Keratinocyte (primary cell): ENCODE measurements around the gene FAM83B. TPM values are rescaled to one million over a fixed set of nuclear protein-coding genes. Genes with fewer than 3 reads are reported as not detected.

Experiments
- DNase-seq: peaks from one replicate; pipeline ENCODE4 v3.0.0-alpha.2; 2011; ENCODE audit warnings: low read depth, missing footprints, low spot score
- FAIRE-seq: peaks from 2 replicates; lab custom pipeline; 2011; peaks lifted over from hg19 to GRCh38; lab: Jason Lieb, UNC
- H2AFZ ChIP-seq: 2 replicates; pipeline ENCODE4 v1.6.0; 2012; ENCODE audit warnings: low read length, control low read depth, inconsistent platforms; ENCODE audit not compliant: control insufficient read depth
- H3K27ac ChIP-seq: 2 replicates; pipeline ENCODE4 v1.5.1; 2011; ENCODE audit warnings: low read length; ENCODE audit not compliant: control insufficient read depth, insufficient read depth
- H3K27me3 ChIP-seq: 3 replicates; pipeline ENCODE4 v1.6.0; 2011; ENCODE audit warnings: low read length; ENCODE audit not compliant: control insufficient read depth, insufficient read depth; ENCODE audit errors: extremely low read depth
- H3K36me3 ChIP-seq, 2 experiments: 2 replicates in 1 of 2; 3 replicates in 1 of 2; pipeline ENCODE4 v1.5.1; 2011; ENCODE audit warnings: low read length in 2 of 2, mild to moderate bottlenecking in 1 of 2; ENCODE audit not compliant: control insufficient read depth in 2 of 2, insufficient read depth in 2 of 2; ENCODE audit errors: extremely low read depth in 1 of 2
- H3K4me1 ChIP-seq: 3 replicates; pipeline ENCODE4 v1.5.1; 2011; ENCODE audit warnings: low read length; ENCODE audit not compliant: control insufficient read depth, insufficient read depth; ENCODE audit errors: extremely low read depth
- H3K4me2 ChIP-seq: 3 replicates; pipeline ENCODE4 v1.6.0; 2011; ENCODE audit warnings: low read depth, low read length; ENCODE audit not compliant: control insufficient read depth, insufficient read depth; ENCODE audit errors: extremely low read depth
- H3K4me3 ChIP-seq, 3 experiments: fragments of 200-600 bp in 1 of 3; sonication (generic) in 1 of 3; 2 replicates in 2 of 3; 3 replicates in 1 of 3; pipeline ENCODE4 v1.5.1; 2011 to 2016; ENCODE audit warnings: low read length in 3 of 3, mild to moderate bottlenecking in 3 of 3, control low read depth in 2 of 3, inconsistent platforms in 1 of 3, low read depth in 1 of 3, mixed read lengths in 1 of 3, mixed run types in 1 of 3, moderate library complexity in 1 of 3; ENCODE audit not compliant: control insufficient read depth in 2 of 3, insufficient read depth in 2 of 3; ENCODE audit errors: extremely low read depth in 1 of 3
- H3K79me2 ChIP-seq: 2 replicates; pipeline ENCODE4 v1.6.0; 2012; ENCODE audit warnings: low read length; ENCODE audit not compliant: control insufficient read depth, insufficient read depth
- H3K9ac ChIP-seq: 3 replicates; pipeline ENCODE4 v1.6.0; 2011; ENCODE audit warnings: low read length; ENCODE audit not compliant: control insufficient read depth, insufficient read depth; ENCODE audit errors: extremely low read depth
- H3K9me1 ChIP-seq: 3 replicates; pipeline ENCODE4 v1.6.0; 2011; ENCODE audit warnings: low read length; ENCODE audit not compliant: control insufficient read depth, insufficient read depth; ENCODE audit errors: extremely low read depth
- H3K9me3 ChIP-seq: 2 replicates; pipeline ENCODE4 v1.5.1; 2012; ENCODE audit warnings: low read depth, low read length; ENCODE audit not compliant: control insufficient read depth
- H4K20me1 ChIP-seq: 3 replicates; pipeline ENCODE4 v1.6.0; 2011; ENCODE audit warnings: low read length; ENCODE audit not compliant: control insufficient read depth, insufficient read depth; ENCODE audit errors: extremely low read depth
- CTCF ChIP-seq, 3 experiments: IDR thresholded peaks in 1 of 3; conservative IDR thresholded peaks in 1 of 3; optimal IDR thresholded peaks in 1 of 3; 2 replicates in 2 of 3; 3 replicates in 1 of 3; pipeline versions ENCODE3 to v1.5.1; 2011; ENCODE audit warnings: low read length in 3 of 3, mild to moderate bottlenecking in 3 of 3, moderate library complexity in 2 of 3, control low read depth in 1 of 3, inconsistent platforms in 1 of 3; ENCODE audit not compliant: insufficient read depth in 2 of 3; ENCODE audit errors: extremely low read depth in 1 of 3
- EZH2 ChIP-seq: IDR thresholded peaks from one replicate; pipeline ENCODE4 v1.6.1; 2012; ENCODE audit warnings: inconsistent platforms, mild to moderate bottlenecking, low read length, moderate library complexity
- dilution Hi-C: fragments of 300-500 bp; cut with MboI; formaldehyde crosslinking; loops from one replicate; pipeline ENCODE4 v1.7.0; 2020; ENCODE audit warnings: low sequenced_read_pairs; ENCODE audit not compliant: extremely low pct_ligation_motif_present
- polyA plus RNA-seq, 5 experiments: library from polyadenylated mRNA; depleted of rRNA in 3 of 5; stranded (reverse) in 3 of 5; stranded (forward) in 1 of 5; unstranded in 1 of 5; fragments of >200 nt; gene quantifications; 1 replicate in 1 of 5; 2 replicates in 3 of 5; 3 replicates in 1 of 5; pipeline versions ENCODE4 v1.2.1 to v1.2.3, GENCODE V29; 2011 to 2012; ENCODE audit warnings: missing spikeins in 2 of 5, low read depth in 1 of 5, low replicate concordance in 1 of 5

FAM83B gene
- polyA plus RNA-seq, 1 donor (not counting 4 experiments of a cell fraction or from before 2014, with no cell fraction given): 30.3 TPM

- H3K4me1 ChIP-seq: peaks cover 25% of the 10 kb centered on the region
These were observed 46.3 kb downstream of the FAM83B start for GRCh38 chr6:54892831-54893230.

GRCh38 chr6:54893818-54894217, 47.2 kb downstream of the FAM83B start:
- no peak overlapping the region for H3K4me2 ChIP-seq
- H3K79me2 ChIP-seq: peaks cover 60% of the 10 kb centered on the region
- dilution Hi-C loops: no loop called here
- H3K4me3 ChIP-seq: no peak overlapping the region
- no peaks in the 10 kb centered on the region for H3K27me3 ChIP-seq
- no peak for TF ChIP-seq CTCF (optimal IDR thresholded peaks at IDR 0.05 in 1 of 3, IDR thresholded peaks at IDR 0.05 in 1 of 3, conservative IDR thresholded peaks at IDR 0.05 in 1 of 3; ENCODE audit: extremely low read depth in 1 of 3, insufficient read depth in 2 of 3, low read length in 3 of 3)
- no peak for TF ChIP-seq EZH2
- H3K9me3 ChIP-seq: no peaks in the 10 kb centered on the region
- peak overlapping the region; percentile 65 for H3K27ac ChIP-seq
- H2AFZ ChIP-seq: no peak overlapping the region
- peaks cover 3% of the 10 kb centered on the region for H4K20me1 ChIP-seq
- no peaks in the 10 kb centered on the region for H3K9me1 ChIP-seq
- peaks cover 2 to 3% of the 10 kb centered on the region in 2 experiments for H3K36me3 ChIP-seq
- DNase-seq (no peak), FAIRE-seq (peak; percentile 5)
- peaks cover 25% of the 10 kb centered on the region for H3K4me1 ChIP-seq
- H3K9ac ChIP-seq: no peak overlapping the region

More at GRCh38 chr6:54892831-54893230, 46.3 kb downstream of the FAM83B start:
- Histone ChIP-seq H3K36me3 (peaks cover 2 to 3% of the 10 kb centered on the region in 2 experiments), H3K4me3 (no peak overlapping the region), H3K9me1 (no peaks in the 10 kb centered on the region), H3K27me3 (no peaks in the 10 kb centered on the region), H3K9ac (no peak overlapping the region), H3K9me3 (no peaks in the 10 kb centered on the region), H3K79me2 (peaks cover 66% of the 10 kb centered on the region), H3K4me2 (no peak overlapping the region), H4K20me1 (peaks cover 3% of the 10 kb centered on the region), H3K27ac (peak overlapping the region; percentile 65), H2AFZ (no peak overlapping the region)
- peak; percentile 92 for DNase-seq
- TF ChIP-seq CTCF (optimal IDR thresholded peaks at IDR 0.05 in 1 of 3, IDR thresholded peaks at IDR 0.05 in 1 of 3, conservative IDR thresholded peaks at IDR 0.05 in 1 of 3; ENCODE audit: extremely low read depth in 1 of 3, insufficient read depth in 2 of 3, low read length in 3 of 3) (no peak), EZH2 (no peak)
- dilution Hi-C loops: no loop called here
- peak; percentile 98 for FAIRE-seq
